K562 (cell line): ENCODE results near the gene DLL4. TPM values are rescaled to one million over a fixed set of nuclear protein-coding genes. Genes with fewer than 3 reads are reported as not detected.

ENCODE experiments used
- C11orf30 ChIP-seq: fragments of 450-650 bp; IDR thresholded peaks from 2 replicates; pipeline ENCODE4 v1.6.1; 2016; ENCODE audit warnings: low read depth, mild to moderate bottlenecking
- DIDO1 ChIP-seq: fragments of 450-650 bp; IDR thresholded peaks from 2 replicates; pipeline ENCODE4 v1.6.1; 2016; ENCODE audit warnings: low read depth, missing biosample characterization, missing genetic modification characterization
- ERF ChIP-seq: fragments of 450-650 bp; formaldehyde crosslinking; IDR thresholded peaks from 2 replicates; pipeline ENCODE4 v1.4.0; 2020; ENCODE audit warnings: mild to moderate bottlenecking, mixed read lengths
- GATAD2A ChIP-seq: fragments of 450-650 bp; IDR thresholded peaks from 2 replicates; pipeline ENCODE4 v1.6.1; 2017
- KDM2B ChIP-seq: fragments of 250-450 bp; sonication (Bioruptor Pico); IDR thresholded peaks from 2 replicates; pipeline ENCODE4 v1.8.0; 2021; ENCODE audit warnings: mild to moderate bottlenecking, moderate library complexity
- KHSRP ChIP-seq: fragments of 450-650 bp; IDR thresholded peaks from 2 replicates; pipeline ENCODE4 v1.6.1; 2017
- U2AF2 ChIP-seq: fragments of 200-400 bp; formaldehyde crosslinking; optimal IDR thresholded peaks from 2 replicates; pipeline ENCODE3; 2017; ENCODE audit warnings: low read depth, mild to moderate bottlenecking, low read length
- ZZZ3 ChIP-seq: fragments of 450-650 bp; IDR thresholded peaks from 2 replicates; pipeline ENCODE4 v1.6.1; 2016; ENCODE audit warnings: antibody characterized with exemption, mild to moderate bottlenecking, moderate library complexity
- polyA plus RNA-seq, 8 experiments: library from polyadenylated mRNA; depleted of rRNA in 4 of 8; stranded (reverse) in 5 of 8; unstranded in 3 of 8; fragments of >200 nt; fragmentation: Nextera tagmentation in 2 of 8; fragmentation: Illumina TruSeq in 1 of 8; extraction: Ambion mirVana in 2 of 8; extraction: Trizol in 1 of 8; gene quantifications; 2 replicates each; pipeline versions ENCODE4 v1.2.1 to v1.2.3, GENCODE V29; 2011 to 2014; ENCODE audit warnings: inconsistent platforms in 1 of 8, missing spikeins in 1 of 8
- total RNA-seq, 7 experiments: library from RNA; depleted of rRNA in 6 of 7; stranded (reverse); fragments of >200 nt in 6 of 7; fragmentation: Illumina TruSeq in 2 of 7; extraction: Trizol in 2 of 7; gene quantifications; 2 replicates each; pipeline versions ENCODE4 v1.2.1 to v1.2.3, GENCODE V29; 2011 to 2021; ENCODE audit warnings: low replicate concordance in 1 of 7
- TF ChIP-seq, protein P1 (sequence below): conservative IDR thresholded peaks from 2 replicates; pipeline ENCODE4 v1.6.1; 2011; ENCODE audit warnings: low read depth, mild to moderate bottlenecking, low read length; ENCODE audit not compliant: control insufficient read depth
- TF ChIP-seq, protein P2 (sequence below): sonication (generic); formaldehyde crosslinking; IDR thresholded peaks from 2 replicates; pipeline ENCODE4 v1.8.0; 2022; ENCODE audit warnings: mild to moderate bottlenecking, missing genetic modification reagents
- TF ChIP-seq, protein P3 (sequence below): fragments of 250-450 bp; sonication (Bioruptor Pico); IDR thresholded peaks from 2 replicates; pipeline ENCODE4 v1.9.0; 2021; ENCODE audit warnings: mild to moderate bottlenecking, inconsistent platforms
- TF ChIP-seq, protein P4 (sequence below): fragments of 250-450 bp; sonication (Bioruptor Pico); IDR thresholded peaks from 2 replicates; pipeline ENCODE4 v1.8.0; 2021; ENCODE audit warnings: borderline replicate concordance, mild to moderate bottlenecking, moderate library complexity; ENCODE audit not compliant: poor library complexity, severe bottlenecking

Gene DLL4
- total and polyA plus RNA-seq, 9 of the 15 experiments (the other 6 are each of a cell fraction or from before 2014, with no cell fraction given): 0.04 to 1.1 (median 0.41) TPM; not detected in 1

DNA sequence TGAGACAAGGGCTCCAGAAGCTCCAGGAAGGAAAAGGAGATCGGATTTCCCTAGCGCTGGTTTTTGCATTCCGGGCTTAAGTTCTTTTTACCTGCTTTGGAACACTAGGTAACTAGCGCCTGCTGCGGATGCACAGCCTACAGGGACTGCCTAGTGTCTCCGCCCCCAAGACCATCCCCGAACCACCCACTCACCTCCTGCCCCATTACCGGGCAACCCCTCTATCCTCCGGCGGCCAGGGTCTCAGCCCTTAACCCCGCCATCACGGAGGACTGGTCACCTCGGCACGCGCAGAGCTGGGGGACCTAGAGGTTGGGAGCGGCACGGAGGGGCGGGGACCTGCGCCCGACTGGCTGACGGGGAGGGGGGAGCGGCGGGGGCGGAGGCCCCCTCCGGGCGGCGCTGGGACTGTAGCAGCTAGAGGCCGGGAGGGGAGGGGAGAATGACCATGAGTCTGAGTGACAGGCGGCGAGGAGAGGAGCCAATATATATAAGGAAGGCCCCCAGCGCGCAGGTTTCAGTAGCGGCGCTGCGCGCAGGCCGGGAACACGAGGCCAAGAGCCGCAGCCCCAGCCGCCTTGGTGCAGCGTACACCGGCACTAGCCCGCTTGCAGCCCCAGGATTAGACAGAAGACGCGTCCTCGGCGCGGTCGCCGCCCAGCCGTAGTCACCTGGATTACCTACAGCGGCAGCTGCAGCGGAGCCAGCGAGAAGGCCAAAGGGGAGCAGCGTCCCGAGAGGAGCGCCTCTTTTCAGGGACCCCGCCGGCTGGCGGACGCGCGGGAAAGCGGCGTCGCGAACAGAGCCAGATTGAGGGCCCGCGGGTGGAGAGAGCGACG lies at the start of gene DLL4 (continued):
- TF ChIP-seq, protein P1, sequence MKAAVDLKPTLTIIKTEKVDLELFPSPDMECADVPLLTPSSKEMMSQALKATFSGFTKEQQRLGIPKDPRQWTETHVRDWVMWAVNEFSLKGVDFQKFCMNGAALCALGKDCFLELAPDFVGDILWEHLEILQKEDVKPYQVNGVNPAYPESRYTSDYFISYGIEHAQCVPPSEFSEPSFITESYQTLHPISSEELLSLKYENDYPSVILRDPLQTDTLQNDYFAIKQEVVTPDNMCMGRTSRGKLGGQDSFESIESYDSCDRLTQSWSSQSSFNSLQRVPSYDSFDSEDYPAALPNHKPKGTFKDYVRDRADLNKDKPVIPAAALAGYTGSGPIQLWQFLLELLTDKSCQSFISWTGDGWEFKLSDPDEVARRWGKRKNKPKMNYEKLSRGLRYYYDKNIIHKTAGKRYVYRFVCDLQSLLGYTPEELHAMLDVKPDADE: peak; percentile 79; the same call in 1 of the 2 replicates
- TF ChIP-seq KDM2B (peak; percentile 93), C11orf30 (no peak), ERF (CRISPR knock-in tag) (no peak), U2AF2 (no peak), GATAD2A (no peak), ZZZ3 (no peak), DIDO1 (tag) (no peak), KHSRP (no peak)
- TF ChIP-seq, protein P2, sequence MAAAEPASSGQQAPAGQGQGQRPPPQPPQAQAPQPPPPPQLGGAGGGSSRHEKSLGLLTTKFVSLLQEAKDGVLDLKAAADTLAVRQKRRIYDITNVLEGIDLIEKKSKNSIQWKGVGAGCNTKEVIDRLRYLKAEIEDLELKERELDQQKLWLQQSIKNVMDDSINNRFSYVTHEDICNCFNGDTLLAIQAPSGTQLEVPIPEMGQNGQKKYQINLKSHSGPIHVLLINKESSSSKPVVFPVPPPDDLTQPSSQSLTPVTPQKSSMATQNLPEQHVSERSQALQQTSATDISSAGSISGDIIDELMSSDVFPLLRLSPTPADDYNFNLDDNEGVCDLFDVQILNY (CRISPR knock-in tag): no peak; the same call in 1 of the 2 replicates
- TF ChIP-seq, protein P3, sequence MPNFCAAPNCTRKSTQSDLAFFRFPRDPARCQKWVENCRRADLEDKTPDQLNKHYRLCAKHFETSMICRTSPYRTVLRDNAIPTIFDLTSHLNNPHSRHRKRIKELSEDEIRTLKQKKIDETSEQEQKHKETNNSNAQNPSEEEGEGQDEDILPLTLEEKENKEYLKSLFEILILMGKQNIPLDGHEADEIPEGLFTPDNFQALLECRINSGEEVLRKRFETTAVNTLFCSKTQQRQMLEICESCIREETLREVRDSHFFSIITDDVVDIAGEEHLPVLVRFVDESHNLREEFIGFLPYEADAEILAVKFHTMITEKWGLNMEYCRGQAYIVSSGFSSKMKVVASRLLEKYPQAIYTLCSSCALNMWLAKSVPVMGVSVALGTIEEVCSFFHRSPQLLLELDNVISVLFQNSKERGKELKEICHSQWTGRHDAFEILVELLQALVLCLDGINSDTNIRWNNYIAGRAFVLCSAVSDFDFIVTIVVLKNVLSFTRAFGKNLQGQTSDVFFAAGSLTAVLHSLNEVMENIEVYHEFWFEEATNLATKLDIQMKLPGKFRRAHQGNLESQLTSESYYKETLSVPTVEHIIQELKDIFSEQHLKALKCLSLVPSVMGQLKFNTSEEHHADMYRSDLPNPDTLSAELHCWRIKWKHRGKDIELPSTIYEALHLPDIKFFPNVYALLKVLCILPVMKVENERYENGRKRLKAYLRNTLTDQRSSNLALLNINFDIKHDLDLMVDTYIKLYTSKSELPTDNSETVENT (CRISPR knock-in tag): peak; percentile 35; the same call in 1 of the 2 replicates
- TF ChIP-seq, protein P4, sequence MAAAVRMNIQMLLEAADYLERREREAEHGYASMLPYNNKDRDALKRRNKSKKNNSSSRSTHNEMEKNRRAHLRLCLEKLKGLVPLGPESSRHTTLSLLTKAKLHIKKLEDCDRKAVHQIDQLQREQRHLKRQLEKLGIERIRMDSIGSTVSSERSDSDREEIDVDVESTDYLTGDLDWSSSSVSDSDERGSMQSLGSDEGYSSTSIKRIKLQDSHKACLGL (CRISPR knock-in tag): no peak
